HFFc6 (cell line): ENCODE data around the gene ADGRB3. TPM values are rescaled to one million over a fixed set of nuclear protein-coding genes. Genes with fewer than 3 reads are reported as not detected.
"Not testable (repeated sequence)": the region's sequence is repeated elsewhere in the genome, so short reads cannot be mapped to it uniquely, and the experiment has no call there.

Experiments used
- DNase-seq: peaks from one replicate; pipeline ENCODE4 v3.0.0-alpha.2; 2018
- H3K27ac Mint-ChIP-seq: 2 replicates; pipeline ENCODE4 v1.8.0; 2020; ENCODE audit warnings: mild to moderate bottlenecking, mixed read lengths
- H3K27me3 Mint-ChIP-seq: 2 replicates; pipeline ENCODE4 v1.8.0; 2021; ENCODE audit warnings: mild to moderate bottlenecking, moderate library complexity, mixed read lengths; ENCODE audit not compliant: insufficient read depth
- H3K36me3 Mint-ChIP-seq: 2 replicates; pipeline ENCODE4 v1.8.0; 2021; ENCODE audit warnings: low read depth, mixed read lengths
- H3K4me1 Mint-ChIP-seq: 2 replicates; pipeline ENCODE4 v1.8.0; 2020; ENCODE audit warnings: low read depth, mixed read lengths
- H3K4me3 Mint-ChIP-seq: 2 replicates; pipeline ENCODE4 v1.8.0; 2020; ENCODE audit warnings: mild to moderate bottlenecking, moderate library complexity, mixed read lengths
- H3K9me3 Mint-ChIP-seq: 2 replicates; pipeline ENCODE4 v1.8.0; 2020; ENCODE audit warnings: mild to moderate bottlenecking, mixed read lengths
- total RNA-seq, 6 experiments: library from RNA; stranded (reverse); fragmentation: NEBNext Ultra II Directional; extraction: Animal tissue kit (Norgen Biotek cat#: 25700); gene quantifications; 2 replicates in 1 of 6; 3 replicates in 5 of 6; pipeline ENCODE4 v1.2.3, GENCODE V29; 2021
- TF ChIP-seq, protein P1 (sequence below): fragments of 200-600 bp; sonication (generic); IDR thresholded peaks from 2 replicates; pipeline ENCODE4 v1.5.0; 2021; ENCODE audit warnings: antibody characterized with exemption, mild to moderate bottlenecking

The ADGRB3 gene
- total RNA-seq, 6 experiments from 2014 or later = 0.05 to 0.07 (median 0.05) TPM; not detected in 3

DNA sequence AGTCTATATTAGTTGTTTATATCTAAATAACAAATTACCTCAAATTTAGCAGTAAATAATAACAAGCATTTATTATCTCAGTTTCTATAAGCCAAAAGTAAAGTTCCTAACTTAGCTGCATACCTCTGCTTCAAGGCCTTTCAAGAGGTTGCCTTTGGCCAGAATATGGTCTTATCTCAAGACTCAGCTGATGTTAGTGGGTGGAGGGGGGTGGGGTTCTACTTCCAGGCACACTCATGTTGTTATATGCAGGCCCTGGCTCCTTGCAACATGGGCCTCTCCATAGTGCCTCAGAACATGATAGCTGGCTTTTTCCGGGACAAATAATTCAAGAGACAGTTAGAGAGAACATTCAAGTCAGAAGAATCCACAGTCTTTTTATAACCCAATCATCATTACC, 266.0 kb downstream of the ADGRB3 start:
- TF ChIP-seq, protein P1, sequence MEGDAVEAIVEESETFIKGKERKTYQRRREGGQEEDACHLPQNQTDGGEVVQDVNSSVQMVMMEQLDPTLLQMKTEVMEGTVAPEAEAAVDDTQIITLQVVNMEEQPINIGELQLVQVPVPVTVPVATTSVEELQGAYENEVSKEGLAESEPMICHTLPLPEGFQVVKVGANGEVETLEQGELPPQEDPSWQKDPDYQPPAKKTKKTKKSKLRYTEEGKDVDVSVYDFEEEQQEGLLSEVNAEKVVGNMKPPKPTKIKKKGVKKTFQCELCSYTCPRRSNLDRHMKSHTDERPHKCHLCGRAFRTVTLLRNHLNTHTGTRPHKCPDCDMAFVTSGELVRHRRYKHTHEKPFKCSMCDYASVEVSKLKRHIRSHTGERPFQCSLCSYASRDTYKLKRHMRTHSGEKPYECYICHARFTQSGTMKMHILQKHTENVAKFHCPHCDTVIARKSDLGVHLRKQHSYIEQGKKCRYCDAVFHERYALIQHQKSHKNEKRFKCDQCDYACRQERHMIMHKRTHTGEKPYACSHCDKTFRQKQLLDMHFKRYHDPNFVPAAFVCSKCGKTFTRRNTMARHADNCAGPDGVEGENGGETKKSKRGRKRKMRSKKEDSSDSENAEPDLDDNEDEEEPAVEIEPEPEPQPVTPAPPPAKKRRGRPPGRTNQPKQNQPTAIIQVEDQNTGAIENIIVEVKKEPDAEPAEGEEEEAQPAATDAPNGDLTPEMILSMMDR = no peak
- Mint-ChIP-seq H3K27me3 (no peaks in the 10 kb centered on the region), H3K4me1 (no peaks in the 10 kb centered on the region), H3K27ac (no peak overlapping the region), H3K9me3 (peaks cover 6% of the 10 kb centered on the region), H3K36me3 (no peaks in the 10 kb centered on the region), H3K4me3 (no peak overlapping the region)
- no peak for DNase-seq

DNA sequence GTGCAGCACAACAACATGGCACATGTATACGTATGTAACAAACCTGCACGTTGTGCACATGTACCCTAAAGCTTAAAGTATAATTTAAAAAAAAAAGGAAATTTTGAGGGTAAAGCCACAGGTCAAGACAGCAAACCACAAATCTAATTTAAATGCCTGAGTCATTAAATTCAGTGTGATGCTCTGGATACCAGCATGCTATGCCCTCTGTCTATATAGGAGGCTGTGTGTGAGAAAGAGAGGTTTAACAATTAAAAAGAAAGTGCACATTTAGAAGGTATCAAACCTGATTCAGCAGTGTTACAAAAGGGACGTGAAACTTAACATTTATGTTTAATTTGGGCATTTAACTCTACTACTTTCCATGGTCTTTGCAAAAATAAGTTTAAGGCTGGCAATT, 276.3 kb downstream of the ADGRB3 start:
- no peak overlapping the region for H3K4me3 Mint-ChIP-seq
- DNase-seq = no peak
- no peaks in the 10 kb centered on the region for H3K27me3 Mint-ChIP-seq
- no peak overlapping the region for H3K27ac Mint-ChIP-seq
- peaks cover 13% of the 10 kb centered on the region for H3K9me3 Mint-ChIP-seq
- H3K4me1 Mint-ChIP-seq = no peaks in the 10 kb centered on the region
- TF ChIP-seq, protein P1 = no peak
- no peaks in the 10 kb centered on the region for H3K36me3 Mint-ChIP-seq

DNA sequence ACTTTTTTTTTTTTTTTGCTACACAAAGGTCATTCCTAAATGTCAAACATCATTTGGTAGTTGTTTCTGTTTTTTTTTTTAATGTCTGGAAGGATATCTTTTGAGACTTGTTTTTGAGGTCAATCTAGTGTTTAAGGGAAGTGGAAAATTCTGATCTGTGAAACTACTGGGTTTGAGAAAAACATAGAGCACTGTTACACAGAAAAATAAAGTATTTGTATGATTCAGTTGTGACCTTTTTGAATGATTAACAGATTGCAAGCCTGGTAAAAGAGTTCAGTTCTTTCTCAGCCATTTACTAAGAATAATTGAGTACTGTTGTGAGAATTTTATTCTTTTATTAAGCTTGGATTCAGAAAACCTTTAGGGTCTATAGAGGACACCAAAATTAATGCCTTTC, 276.7 kb downstream of the ADGRB3 start:
- DNase-seq = no peak
- Mint-ChIP-seq H3K4me1 (no peaks in the 10 kb centered on the region), H3K27ac (no peak overlapping the region), H3K4me3 (no peak overlapping the region), H3K27me3 (no peaks in the 10 kb centered on the region), H3K9me3 (peaks cover 15% of the 10 kb centered on the region), H3K36me3 (no peaks in the 10 kb centered on the region)
- TF ChIP-seq, protein P1 = no peak

DNA sequence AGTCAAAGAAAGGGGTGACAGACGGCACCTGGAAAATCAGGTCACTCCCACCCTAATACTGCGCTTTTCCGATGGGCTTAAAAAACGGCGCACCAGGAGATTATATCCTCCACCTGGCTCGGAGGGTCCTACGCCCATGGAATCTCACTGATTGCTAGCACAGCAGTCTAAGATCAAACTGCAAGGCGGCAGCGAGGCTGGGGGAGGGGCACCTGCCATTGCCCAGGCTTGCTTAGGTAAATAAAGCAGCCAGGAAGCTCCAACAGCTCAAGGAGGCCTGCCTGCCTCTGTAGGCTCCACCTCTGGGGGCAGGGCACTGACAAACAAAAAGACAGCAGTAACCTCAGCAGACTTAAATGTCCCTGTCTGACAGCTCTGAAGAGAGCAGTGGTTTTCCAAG, 277.7 kb downstream of the ADGRB3 start:
- H3K4me1 Mint-ChIP-seq, H3K27me3 Mint-ChIP-seq, H3K27ac Mint-ChIP-seq, H3K36me3 Mint-ChIP-seq, DNase-seq, H3K4me3 Mint-ChIP-seq: not testable (repeated sequence)
- peaks cover 15% of the 10 kb centered on the region for H3K9me3 Mint-ChIP-seq

DNA sequence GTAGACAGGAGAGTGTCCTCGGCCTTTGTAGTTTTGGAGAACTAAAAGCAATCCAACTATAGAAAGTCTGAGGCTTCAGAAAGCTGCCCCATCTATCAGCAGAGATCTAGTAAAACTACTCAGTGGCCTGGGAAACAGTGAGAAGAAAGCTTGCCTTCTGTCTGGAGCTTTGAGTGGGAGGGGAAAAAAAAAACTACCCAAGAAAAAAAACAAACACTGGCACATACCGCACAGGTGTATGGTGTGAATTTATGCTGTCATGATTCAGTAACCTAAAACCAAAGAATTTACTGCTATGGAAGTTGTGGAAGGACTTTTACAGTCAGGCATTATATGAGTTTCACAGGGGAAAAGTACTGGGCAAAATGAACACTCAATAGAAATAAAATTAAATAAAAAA, 280.5 kb downstream of the ADGRB3 start:
- no peaks in the 10 kb centered on the region; the same call in 1 of the 2 replicates for H3K36me3 Mint-ChIP-seq
- peaks cover 23% of the 10 kb centered on the region for H3K9me3 Mint-ChIP-seq
- no peak for DNase-seq
- no peak overlapping the region for H3K4me3 Mint-ChIP-seq
- H3K27me3 Mint-ChIP-seq = no peaks in the 10 kb centered on the region
- H3K4me1 Mint-ChIP-seq = no peaks in the 10 kb centered on the region
- TF ChIP-seq, protein P1 = no peak
- H3K27ac Mint-ChIP-seq = no peak overlapping the region

DNA sequence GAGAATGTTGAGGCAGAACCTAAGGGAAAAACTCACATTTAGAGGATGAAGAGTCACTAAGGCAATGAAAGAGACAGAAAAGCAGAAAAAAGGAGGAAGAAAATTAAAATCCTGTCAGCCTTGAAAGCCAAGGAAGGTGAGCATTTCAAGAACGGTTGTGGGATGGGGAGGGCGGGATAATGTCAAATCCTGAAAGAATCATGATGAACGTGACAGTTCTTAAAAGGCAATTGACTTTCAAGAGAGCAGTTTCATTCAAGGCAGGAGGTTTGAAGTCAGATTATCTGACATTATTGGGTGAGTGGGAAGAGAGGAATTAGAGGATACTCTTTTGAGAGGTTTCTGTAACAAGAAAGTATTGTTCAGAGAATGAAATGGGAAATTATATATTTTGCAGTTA, 284.5 kb downstream of the ADGRB3 start:
- Mint-ChIP-seq H3K27ac (no peak overlapping the region), H3K9me3 (peaks cover 24% of the 10 kb centered on the region), H3K36me3 (no peaks in the 10 kb centered on the region; the same call in 1 of the 2 replicates), H3K27me3 (no peaks in the 10 kb centered on the region), H3K4me1 (no peaks in the 10 kb centered on the region), H3K4me3 (no peak overlapping the region)
- DNase-seq = no peak
- TF ChIP-seq, protein P1 = no peak
